Upper lobe of left lung (tissue), 4 donors: ENCODE results near the gene PTPRD.

Experiments used
- EP300 ChIP-seq, 4 donors: sonication (generic); formaldehyde crosslinking; IDR thresholded peaks; one replicate each; pipeline ENCODE4 v1.5.1; 2017; ENCODE audit warnings: antibody characterized with exemption in 4 of 4, control low read depth in 2 of 4
- POLR2A ChIP-seq, 4 donors: fragments of 450-650 bp; IDR thresholded peaks; one replicate each; pipeline ENCODE4 v1.5.1; 2016 to 2017; ENCODE audit warnings: antibody characterized with exemption in 4 of 4, mild to moderate bottlenecking in 2 of 4
- POLR2AphosphoS5 ChIP-seq, 2 donors: sonication (generic); formaldehyde crosslinking; IDR thresholded peaks; one replicate each; pipeline ENCODE4 v1.5.1; 2017; ENCODE audit warnings: antibody characterized with exemption in 2 of 2
- TF ChIP-seq, protein P1 (sequence below), 6 experiments: fragments of 450-650 bp in 4 of 6; fragments of 200-600 bp in 2 of 6; sonication (generic) in 2 of 6; IDR thresholded peaks; one replicate each; pipeline ENCODE4 v1.5.1; 2016 to 2019; ENCODE audit warnings: antibody characterized with exemption in 6 of 6

DNA sequence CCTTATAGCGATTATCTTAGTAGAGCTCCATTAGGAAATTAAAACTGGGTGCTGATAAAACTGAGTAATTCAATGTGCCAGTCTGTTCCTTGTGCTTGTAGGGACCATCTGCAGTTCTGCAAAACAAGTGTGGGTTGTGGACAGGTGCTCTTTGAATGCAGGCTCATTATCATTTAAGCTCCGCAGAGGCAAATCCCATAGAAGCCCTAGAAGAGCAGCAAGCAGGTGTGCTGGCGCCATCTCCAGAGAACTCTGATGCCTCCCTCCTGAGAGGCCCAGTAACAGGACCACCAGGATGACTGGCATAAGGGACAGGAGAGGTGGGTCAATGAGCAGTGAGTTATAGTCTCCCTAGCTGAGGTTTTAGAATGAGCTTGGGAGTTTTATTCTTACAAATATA is 1470.8 kb downstream of the PTPRD start:
- TF ChIP-seq POLR2AphosphoS5 (IDR thresholded peaks at IDR 0.05): no peak
- TF ChIP-seq, protein P1, sequence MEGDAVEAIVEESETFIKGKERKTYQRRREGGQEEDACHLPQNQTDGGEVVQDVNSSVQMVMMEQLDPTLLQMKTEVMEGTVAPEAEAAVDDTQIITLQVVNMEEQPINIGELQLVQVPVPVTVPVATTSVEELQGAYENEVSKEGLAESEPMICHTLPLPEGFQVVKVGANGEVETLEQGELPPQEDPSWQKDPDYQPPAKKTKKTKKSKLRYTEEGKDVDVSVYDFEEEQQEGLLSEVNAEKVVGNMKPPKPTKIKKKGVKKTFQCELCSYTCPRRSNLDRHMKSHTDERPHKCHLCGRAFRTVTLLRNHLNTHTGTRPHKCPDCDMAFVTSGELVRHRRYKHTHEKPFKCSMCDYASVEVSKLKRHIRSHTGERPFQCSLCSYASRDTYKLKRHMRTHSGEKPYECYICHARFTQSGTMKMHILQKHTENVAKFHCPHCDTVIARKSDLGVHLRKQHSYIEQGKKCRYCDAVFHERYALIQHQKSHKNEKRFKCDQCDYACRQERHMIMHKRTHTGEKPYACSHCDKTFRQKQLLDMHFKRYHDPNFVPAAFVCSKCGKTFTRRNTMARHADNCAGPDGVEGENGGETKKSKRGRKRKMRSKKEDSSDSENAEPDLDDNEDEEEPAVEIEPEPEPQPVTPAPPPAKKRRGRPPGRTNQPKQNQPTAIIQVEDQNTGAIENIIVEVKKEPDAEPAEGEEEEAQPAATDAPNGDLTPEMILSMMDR (IDR thresholded peaks at IDR 0.05): no peak
- no peak for TF ChIP-seq POLR2A (IDR thresholded peaks at IDR 0.05)
- no peak for TF ChIP-seq EP300 (IDR thresholded peaks at IDR 0.05)
